Endothelial cell of umbilical vein (primary cell): ENCODE results near the gene TRIM39. TPM values are rescaled to one million over a fixed set of nuclear protein-coding genes. Genes with fewer than 3 reads are reported as not detected.
"Not testable (repeated sequence)": the region's sequence is repeated elsewhere in the genome, so short reads cannot be mapped to it uniquely, and the experiment has no call there.

Source experiments
- BruUV-seq: library from RNA; stranded (reverse); fragments of 400-500 nt; replicated peaks from 2 replicates; lab custom pipeline; 2021; lab: Mats Ljungman, UMichigan
- CTCF ChIA-PET: fragments of 300-600, 350-600 bp; sonication (Branson Sonifier 250); formaldehyde crosslinking; loops from one replicate; lab custom pipeline; 2021; ENCODE audit warnings: antibody characterized with exemption, inconsistent platforms; lab: Charles Lee
- POLR2A ChIA-PET: fragments of 300-600, 350-600 bp; sonication (Branson Sonifier 250); formaldehyde crosslinking; loops from one replicate; lab custom pipeline; 2021; ENCODE audit warnings: antibody characterized with exemption, inconsistent platforms; lab: Charles Lee
- DNase-seq: peaks from one replicate; pipeline ENCODE4 v3.0.0-alpha.2; 2011; ENCODE audit warnings: low read depth, low spot score
- FAIRE-seq: peaks from 2 replicates; lab custom pipeline; 2011; peaks lifted over from hg19 to GRCh38; lab: Jason Lieb, UNC
- H2AFZ ChIP-seq: 2 replicates; pipeline ENCODE4 v1.6.0; 2012; ENCODE audit warnings: low read depth, low read length, control low read depth, inconsistent platforms
- H3K27ac ChIP-seq: 2 replicates; pipeline ENCODE4 v1.5.1; 2011; ENCODE audit warnings: low read depth, mild to moderate bottlenecking, control low read depth, low read length, moderate library complexity; ENCODE audit not compliant: insufficient read depth
- H3K27me3 ChIP-seq, 2 experiments: 2 replicates each; pipeline versions ENCODE4 v1.6.0 to v1.6.1; 2011; ENCODE audit warnings: low read length in 2 of 2, mixed read lengths in 1 of 2; ENCODE audit not compliant: control insufficient read depth in 2 of 2, insufficient read depth in 2 of 2
- H3K36me3 ChIP-seq, 2 experiments: 2 replicates in 1 of 2; 3 replicates in 1 of 2; pipeline ENCODE4 v1.5.1; 2011; ENCODE audit warnings: low read length in 2 of 2, mild to moderate bottlenecking in 1 of 2, moderate library complexity in 1 of 2; ENCODE audit not compliant: control insufficient read depth in 2 of 2, insufficient read depth in 2 of 2; ENCODE audit errors: extremely low read depth in 1 of 2
- H3K4me1 ChIP-seq: 3 replicates; pipeline ENCODE4 v1.5.1; 2011; ENCODE audit warnings: mild to moderate bottlenecking, low read length; ENCODE audit not compliant: control insufficient read depth, insufficient read depth; ENCODE audit errors: extremely low read depth
- H3K4me2 ChIP-seq: 2 replicates; pipeline ENCODE4 v1.6.1; 2011; ENCODE audit warnings: low read length, control low read depth, mixed read lengths; ENCODE audit not compliant: insufficient read depth
- H3K4me3 ChIP-seq, 3 experiments: fragments of 200-600 bp in 1 of 3; sonication (generic), shearing (Covaris generic) in 1 of 3; replicated peaks in 1 of 3; 2 replicates each; pipeline ENCODE4 v1.5.1; 2011 to 2016; ENCODE audit warnings: control low read depth in 3 of 3, low read length in 3 of 3, mild to moderate bottlenecking in 2 of 3, inconsistent platforms in 1 of 3, low read depth in 1 of 3, moderate library complexity in 1 of 3; ENCODE audit not compliant: insufficient read depth in 1 of 3
- H3K79me2 ChIP-seq: 2 replicates; pipeline ENCODE4 v1.6.0; 2012; ENCODE audit warnings: low read length, inconsistent platforms; ENCODE audit not compliant: control insufficient read depth, insufficient read depth
- H3K9ac ChIP-seq: replicated peaks from 2 replicates; pipeline ENCODE3; 2011; ENCODE audit warnings: low read length, control low read depth; ENCODE audit not compliant: insufficient read depth; ENCODE audit errors: extremely low read depth
- H3K9me1 ChIP-seq: replicated peaks from 3 replicates; pipeline ENCODE4 v1.6.0; 2011; ENCODE audit warnings: mild to moderate bottlenecking, low read length; ENCODE audit not compliant: control insufficient read depth, insufficient read depth; ENCODE audit errors: extremely low read depth
- H3K9me3 ChIP-seq: replicated peaks from 2 replicates; pipeline ENCODE4 v1.5.1; 2012; ENCODE audit warnings: low read length, inconsistent platforms; ENCODE audit not compliant: control insufficient read depth, insufficient read depth
- H4K20me1 ChIP-seq: replicated peaks from 2 replicates; pipeline ENCODE3; 2011; ENCODE audit warnings: mild to moderate bottlenecking, low read length; ENCODE audit not compliant: control insufficient read depth, insufficient read depth; ENCODE audit errors: extremely low read depth
- EZH2 ChIP-seq: IDR thresholded peaks from 2 replicates; pipeline ENCODE4 v1.6.1; 2012; ENCODE audit warnings: borderline replicate concordance, low read depth, mild to moderate bottlenecking, moderate library complexity, low read length, inconsistent platforms; ENCODE audit not compliant: severe bottlenecking
- FOS ChIP-seq: IDR thresholded peaks from 2 replicates; pipeline ENCODE4 v1.6.1; 2011; ENCODE audit warnings: mild to moderate bottlenecking, low read length, moderate library complexity, borderline replicate concordance; ENCODE audit not compliant: insufficient read depth
- GATA2 ChIP-seq: IDR thresholded peaks from 2 replicates; pipeline ENCODE4 v1.7.0; 2011; ENCODE audit warnings: low read depth, mild to moderate bottlenecking, moderate library complexity, mixed read lengths, low read length; ENCODE audit not compliant: insufficient read length, insufficient read depth
- JUN ChIP-seq: IDR thresholded peaks from 2 replicates; pipeline ENCODE4 v1.6.1; 2011; ENCODE audit warnings: borderline replicate concordance, low read depth; ENCODE audit not compliant: insufficient read length, insufficient read depth
- MYC ChIP-seq: IDR thresholded peaks from one replicate; pipeline ENCODE4 v1.6.1; 2011; ENCODE audit warnings: mild to moderate bottlenecking, low read depth, low read length
- POLR2A ChIP-seq: IDR thresholded peaks from 2 replicates; pipeline ENCODE4 v1.6.1; 2012; ENCODE audit warnings: low read depth, mild to moderate bottlenecking, control low read depth, low read length
- POLR2AphosphoS5 ChIP-seq: IDR thresholded peaks from 2 replicates; pipeline ENCODE4 v1.6.1; 2012; ENCODE audit warnings: low read depth, mild to moderate bottlenecking, control low read depth, low read length, moderate library complexity; ENCODE audit not compliant: insufficient read depth
- dilution Hi-C: fragments of 300-500 bp; cut with MboI; formaldehyde crosslinking; loops from one replicate; pipeline ENCODE4 v1.15.0; 2019; ENCODE audit warnings: low sequenced_read_pairs; ENCODE audit not compliant: extremely low pct_ligation_motif_present
- intact Hi-C: fragments of 100-400 bp; cut with micrococcal nuclease; formaldehyde crosslinking; loops from one replicate; pipeline ENCODE4 v1.10.0; 2022
- polyA plus RNA-seq, 4 experiments: library from polyadenylated mRNA; depleted of rRNA in 3 of 4; stranded (reverse) in 3 of 4; unstranded in 1 of 4; fragments of >200 nt; gene quantifications; 2 replicates each; pipeline versions ENCODE4 v1.2.1 to v1.2.3, GENCODE V29; 2011 to 2012; ENCODE audit warnings: missing spikeins in 1 of 4
- total RNA-seq: library from RNA; stranded (reverse); gene quantifications from 2 replicates; pipeline ENCODE4 v1.2.3, GENCODE V29; 2021
- TF ChIP-seq, protein P1 (sequence below): IDR thresholded peaks from 2 replicates; pipeline ENCODE4 v1.6.1; 2011; ENCODE audit not compliant: insufficient read depth, insufficient read length
- TF ChIP-seq, protein P2 (sequence below), 2 donors: IDR thresholded peaks; 1 replicate in 1 of 2; 2 replicates in 1 of 2; pipeline ENCODE4 v1.5.1; 2011; ENCODE audit warnings: low read length in 2 of 2, mild to moderate bottlenecking in 2 of 2, moderate library complexity in 2 of 2, control low read depth in 1 of 2, inconsistent platforms in 1 of 2, low read depth in 1 of 2; ENCODE audit not compliant: insufficient read depth in 1 of 2; ENCODE audit errors: extremely low read depth in 1 of 2

The TRIM39 gene
- total and polyA plus RNA-seq, 2 donors (not counting 3 experiments of a cell fraction or from before 2014, with no cell fraction given): 5.6 to 13.1 TPM

DNA sequence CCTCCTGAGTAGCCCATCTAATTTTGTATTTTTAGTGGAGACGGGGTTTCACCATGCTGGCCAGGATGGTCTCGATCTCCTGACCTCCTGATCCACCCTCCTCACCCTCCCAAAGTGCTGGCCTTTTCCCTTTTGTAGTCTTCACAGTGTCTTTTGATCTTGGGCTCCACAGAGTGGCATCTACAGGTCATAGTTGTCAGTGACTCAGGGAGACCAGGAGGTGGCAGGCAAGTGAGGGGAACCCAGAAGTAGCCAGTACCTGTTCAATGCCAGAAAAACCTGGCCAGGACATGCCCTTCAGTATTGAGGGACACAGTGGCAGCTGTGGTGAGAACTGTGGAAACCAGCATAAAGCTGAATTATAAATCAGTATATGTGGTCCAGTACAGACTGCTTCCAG, 37.9 kb downstream of the TRIM39 start:
- no peaks in the 10 kb centered on the region for H3K9me3 ChIP-seq
- no peak overlapping the region for H3K9ac ChIP-seq
- no peaks in the 10 kb centered on the region for H3K9me1 ChIP-seq
- H3K79me2 ChIP-seq: no peaks in the 10 kb centered on the region
- ChIA-PET POLR2A (no interaction called here), CTCF (no interaction called here)
- H3K4me3 ChIP-seq: no peak overlapping the region
- H3K36me3 ChIP-seq: no peaks in the 10 kb centered on the region
- dilution Hi-C loops: no loop called here
- no TSS peak for BruUV-seq
- intact Hi-C loops: no loop called here
- TF ChIP-seq FOS (no peak), POLR2A (no peak), POLR2AphosphoS5 (no peak), MYC (no peak), JUN (no peak), GATA2 (no peak), EZH2 (no peak)
- TF ChIP-seq, protein P1, sequence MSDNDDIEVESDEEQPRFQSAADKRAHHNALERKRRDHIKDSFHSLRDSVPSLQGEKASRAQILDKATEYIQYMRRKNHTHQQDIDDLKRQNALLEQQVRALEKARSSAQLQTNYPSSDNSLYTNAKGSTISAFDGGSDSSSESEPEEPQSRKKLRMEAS: no peak
- TF ChIP-seq, protein P2, sequence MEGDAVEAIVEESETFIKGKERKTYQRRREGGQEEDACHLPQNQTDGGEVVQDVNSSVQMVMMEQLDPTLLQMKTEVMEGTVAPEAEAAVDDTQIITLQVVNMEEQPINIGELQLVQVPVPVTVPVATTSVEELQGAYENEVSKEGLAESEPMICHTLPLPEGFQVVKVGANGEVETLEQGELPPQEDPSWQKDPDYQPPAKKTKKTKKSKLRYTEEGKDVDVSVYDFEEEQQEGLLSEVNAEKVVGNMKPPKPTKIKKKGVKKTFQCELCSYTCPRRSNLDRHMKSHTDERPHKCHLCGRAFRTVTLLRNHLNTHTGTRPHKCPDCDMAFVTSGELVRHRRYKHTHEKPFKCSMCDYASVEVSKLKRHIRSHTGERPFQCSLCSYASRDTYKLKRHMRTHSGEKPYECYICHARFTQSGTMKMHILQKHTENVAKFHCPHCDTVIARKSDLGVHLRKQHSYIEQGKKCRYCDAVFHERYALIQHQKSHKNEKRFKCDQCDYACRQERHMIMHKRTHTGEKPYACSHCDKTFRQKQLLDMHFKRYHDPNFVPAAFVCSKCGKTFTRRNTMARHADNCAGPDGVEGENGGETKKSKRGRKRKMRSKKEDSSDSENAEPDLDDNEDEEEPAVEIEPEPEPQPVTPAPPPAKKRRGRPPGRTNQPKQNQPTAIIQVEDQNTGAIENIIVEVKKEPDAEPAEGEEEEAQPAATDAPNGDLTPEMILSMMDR (IDR thresholded peaks at IDR 0.05; ENCODE audit: extremely low read depth in 1 of 2, insufficient read depth in 1 of 2, low read depth in 1 of 2, low read length in 2 of 2): no peak
- FAIRE-seq (no peak), DNase-seq (no peak)
- H4K20me1 ChIP-seq: no peaks in the 10 kb centered on the region
- H3K4me1 ChIP-seq: no peaks in the 10 kb centered on the region
- no peak overlapping the region for H3K4me2 ChIP-seq
- peaks cover 41 to 59% of the 10 kb centered on the region in 2 experiments for H3K27me3 ChIP-seq
- no peak overlapping the region for H2AFZ ChIP-seq
- no peak overlapping the region for H3K27ac ChIP-seq

DNA sequence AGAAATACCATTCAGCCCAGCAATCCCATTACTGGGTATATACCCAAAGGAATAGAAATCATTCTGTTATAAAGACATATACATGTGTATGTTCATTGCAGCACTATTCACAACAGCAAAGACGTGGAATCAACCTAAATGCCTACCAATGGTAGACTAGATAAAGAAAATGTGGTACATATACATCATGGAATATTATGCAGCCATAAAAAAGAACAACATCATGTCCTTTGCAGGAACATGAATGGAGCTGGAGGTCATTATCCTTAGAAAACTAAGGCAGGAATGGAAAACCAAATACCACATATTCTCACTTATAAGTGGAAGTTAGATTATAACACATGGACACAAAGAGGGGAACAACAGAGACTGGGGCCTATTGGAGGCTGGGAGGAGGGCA, 42.6 kb downstream of the TRIM39 start:
- CTCF ChIA-PET, H3K9me3 ChIP-seq, H3K9me1 ChIP-seq, intact Hi-C loops, H3K4me3 ChIP-seq, H4K20me1 ChIP-seq, POLR2A ChIA-PET, H3K36me3 ChIP-seq, dilution Hi-C loops, DNase-seq, H3K9ac ChIP-seq, FAIRE-seq, H3K79me2 ChIP-seq, H3K4me1 ChIP-seq, BruUV-seq, H2AFZ ChIP-seq, H3K27ac ChIP-seq, H3K4me2 ChIP-seq: not testable (repeated sequence)
- H3K27me3 ChIP-seq: peaks cover 16 to 35% of the 10 kb centered on the region in 2 experiments
